K562 treated with DMSO at 1 percent for 48 hours (cell line): ENCODE results near the gene ENPP5. TPM values are rescaled to one million over a fixed set of nuclear protein-coding genes. Genes with fewer than 3 reads are reported as not detected.

Experiments used
- total RNA-seq: library from RNA; unstranded; fragments of 300-600 nt; gene quantifications from 2 replicates; pipeline ENCODE4 v1.2.3, GENCODE V29; 2022; ENCODE audit warnings: low replicate concordance; ENCODE audit errors: extremely low read depth

Gene ENPP5, protein sequence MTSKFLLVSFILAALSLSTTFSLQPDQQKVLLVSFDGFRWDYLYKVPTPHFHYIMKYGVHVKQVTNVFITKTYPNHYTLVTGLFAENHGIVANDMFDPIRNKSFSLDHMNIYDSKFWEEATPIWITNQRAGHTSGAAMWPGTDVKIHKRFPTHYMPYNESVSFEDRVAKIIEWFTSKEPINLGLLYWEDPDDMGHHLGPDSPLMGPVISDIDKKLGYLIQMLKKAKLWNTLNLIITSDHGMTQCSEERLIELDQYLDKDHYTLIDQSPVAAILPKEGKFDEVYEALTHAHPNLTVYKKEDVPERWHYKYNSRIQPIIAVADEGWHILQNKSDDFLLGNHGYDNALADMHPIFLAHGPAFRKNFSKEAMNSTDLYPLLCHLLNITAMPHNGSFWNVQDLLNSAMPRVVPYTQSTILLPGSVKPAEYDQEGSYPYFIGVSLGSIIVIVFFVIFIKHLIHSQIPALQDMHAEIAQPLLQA
- not detected in 2 replicates for total RNA-seq

GRCh38 chr6:46170357-46171289 lies at the start of gene ENPP5:
TSS of gene ENPP5 (minus strand) at chr6:46170980. CDS start at chr6:46168262, 2,718 bp downstream.

DNA sequence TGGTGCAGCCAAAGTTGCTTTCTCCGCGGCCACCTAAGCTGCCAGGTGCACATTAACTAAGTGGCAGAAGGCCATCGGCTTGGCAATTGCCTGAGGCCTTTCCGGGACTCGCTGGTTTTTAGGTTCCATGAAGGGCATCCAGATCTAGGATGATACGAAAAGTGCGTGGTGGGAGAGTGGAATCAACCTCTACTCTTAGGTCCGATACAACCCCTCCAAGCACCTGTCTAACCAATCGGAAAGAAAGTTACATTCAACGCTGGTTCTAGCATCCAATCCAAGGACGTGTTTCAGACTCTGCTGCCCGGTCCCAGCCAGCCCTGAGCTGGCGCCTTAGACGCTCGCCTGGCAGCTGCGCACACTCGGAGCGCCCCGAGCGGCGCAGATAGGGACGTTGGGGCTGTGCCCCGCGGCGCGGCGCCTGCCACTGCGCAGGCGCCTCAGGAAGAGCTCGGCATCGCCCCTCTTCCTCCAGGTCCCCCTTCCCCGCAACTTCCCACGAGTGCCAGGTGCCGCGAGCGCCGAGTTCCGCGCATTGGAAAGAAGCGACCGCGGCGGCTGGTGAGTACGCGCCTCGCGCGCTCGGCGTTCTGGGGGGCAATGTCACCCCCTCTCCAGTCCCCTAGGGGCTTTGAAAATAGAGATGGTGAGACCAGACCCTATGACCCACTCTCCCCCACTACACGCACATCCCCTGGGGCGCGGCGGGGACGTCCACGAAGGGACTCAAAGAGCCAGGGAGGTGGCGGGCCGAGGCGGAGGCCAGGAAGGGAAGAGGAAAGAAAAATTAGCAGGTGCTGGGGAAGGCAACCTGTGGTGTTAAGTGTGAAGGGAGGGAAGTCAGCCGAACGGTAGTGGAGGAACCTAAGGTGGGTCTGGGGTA lies 40.9 kb downstream of the ENPP5 start, which contains the start of gene ENPP4:
Gene ENPP4, plus strand, starts transcription at position 361 of the 883 bp plus-strand sequence. CDS start 9,595 bp downstream, outside the sequence.

Other genes starting within 250 kb of the ENPP5 start
- not detected in 2 replicates for gene CLIC5, start 155.1 kb downstream of the ENPP5 start, total RNA-seq
- not detected in 2 replicates for gene ENPP4, start 41.0 kb downstream of the ENPP5 start, total RNA-seq